Stimulated activated CD8-positive, alpha-beta memory T cell treated with anti-CD3 and anti-CD28 coated beads, Interleukin-7, amount 100 ng/mL, for 4 hours (primary cell): ENCODE data around the gene ELAC1.

Experiments used
- DNase-seq, 2 donors: peaks; one replicate each; pipeline ENCODE4 v3.0.0-alpha.2; 2020; ENCODE audit warnings: low read depth in 2 of 2

Gene ELAC1

GRCh38 chr18:51017140-51017879, 49.5 kb downstream of the ELAC1 start:
- no peak for DNase-seq

GRCh38 chr18:51020536-51020935, 52.7 kb downstream of the ELAC1 start:
- no peak for DNase-seq

GRCh38 chr18:51021226-51021965, 53.6 kb downstream of the ELAC1 start:
- no peak for DNase-seq

GRCh38 chr18:51025512-51025911, 57.7 kb downstream of the ELAC1 start:
- no peak for DNase-seq

GRCh38 chr18:51028201-51028805, 60.5 kb downstream of the ELAC1 start:
- DNase-seq, result no peak

- DNase-seq, result no peak
Observed at GRCh38 chr18:51029378-51029693, 61.5 kb downstream of the ELAC1 start.

GRCh38 chr18:51029694-51030536, 62.1 kb downstream of the ELAC1 start, which contains the start of gene SMAD4:
SMAD4 (plus strand) TSS chr18:51030213; CDS start chr18:51047047, 16,834 bp downstream.
- peak; percentile 97 for DNase-seq

GRCh38 chr18:51030537-51031258, 62.9 kb downstream of the ELAC1 start:
- peak; percentile 25 to 61 for DNase-seq

- no peak for DNase-seq
Observed at GRCh38 chr18:51032193-51032592, 64.4 kb downstream of the ELAC1 start.

- DNase-seq, result no peak
Observed at GRCh38 chr18:51037230-51037629, 69.4 kb downstream of the ELAC1 start.
